Sciatic nerve (tissue), 2 donors: ENCODE data around the gene ANO2. TPM values are rescaled to one million over a fixed set of nuclear protein-coding genes. Genes with fewer than 3 reads are reported as not detected.

Source experiments
- ATAC-seq: fragments of 200-7000 bp; cut with Tn5 transposase; one replicate; pipeline ENCODE4 v1.9.1; 2020; ENCODE audit warnings: mild to moderate bottlenecking, moderate library complexity
- DNase-seq: peaks from one replicate; pipeline ENCODE4 v3.0.0-alpha.2; 2020; ENCODE audit warnings: low spot score
- intact Hi-C: fragments of 100-400 bp; cut with DNase I; formaldehyde crosslinking; loops from one replicate; pipeline ENCODE4 v1.14.2; 2022
- total RNA-seq: library from RNA; stranded (reverse); fragmentation: NEBNext Ultra II Directional; extraction: Animal tissue kit (Norgen Biotek cat#: 25700); gene quantifications from one replicate; pipeline ENCODE4 v1.2.1, GENCODE V29; 2021
- donor health status: DM: no; HTN: no; CAD: no.
- donor health status: DM: no; HTN: no; CAD: no.

Gene ANO2
- total RNA-seq, 1 donor from 2014 or later: 30.4 TPM

GRCh38 chr12:5758347-5758746 lies 186.7 kb downstream of the ANO2 start:
- DNase-seq: no peak
- no peak for ATAC-seq
- intact Hi-C loops: no loop called here

- ATAC-seq (no peak), DNase-seq (no peak)
- intact Hi-C loops: no loop called here
Observed at GRCh38 chr12:5756338-5756842, 188.7 kb downstream of the ANO2 start.

GRCh38 chr12:5748027-5748426 lies 197.0 kb downstream of the ANO2 start:
- intact Hi-C loops: loop anchor here (10.0 kb wide), 1 partner anchor 127 kb away; no protein-coding TSS in a partner anchor
- no peak for ATAC-seq
- DNase-seq: no peak

- ATAC-seq (no peak), DNase-seq (no peak)
- intact Hi-C loops: loop anchor here (10.0 kb wide), 1 partner anchor 128 kb away; no protein-coding TSS in a partner anchor
Observed at GRCh38 chr12:5746917-5747316, 198.1 kb downstream of the ANO2 start.

- intact Hi-C loops: loop anchor here (10.0 kb wide), 1 partner anchor 129 kb away; no protein-coding TSS in a partner anchor
- no peak for DNase-seq
- no peak for ATAC-seq
Observed at GRCh38 chr12:5746036-5746908, 198.8 kb downstream of the ANO2 start.

- intact Hi-C loops: loop anchor here (10.0 kb wide), 1 partner anchor 129 kb away; no protein-coding TSS in a partner anchor
- peak; percentile 79 for DNase-seq
- peak; percentile 89 for ATAC-seq
Observed at GRCh38 chr12:5745251-5745888, 199.7 kb downstream of the ANO2 start.

- intact Hi-C loops: loop anchor here (10.0 kb wide), 1 partner anchor 133 kb away; no protein-coding TSS in a partner anchor
- no peak for DNase-seq
- ATAC-seq: no peak
Observed at GRCh38 chr12:5742258-5742657, 202.8 kb downstream of the ANO2 start.

- intact Hi-C loops: loop anchor here (10.0 kb wide), 1 partner anchor 135 kb away; no protein-coding TSS in a partner anchor
- ATAC-seq (no peak), DNase-seq (no peak)
Observed at GRCh38 chr12:5739917-5740316, 205.1 kb downstream of the ANO2 start.

- intact Hi-C loops: no loop called here
- ATAC-seq (no peak), DNase-seq (no peak)
Observed at GRCh38 chr12:5737778-5738177, 207.3 kb downstream of the ANO2 start.

GRCh38 chr12:5736527-5736926 lies 208.5 kb downstream of the ANO2 start:
- intact Hi-C loops: no loop called here
- DNase-seq (no peak), ATAC-seq (no peak)

GRCh38 chr12:5736016-5736415 lies 209.0 kb downstream of the ANO2 start:
- ATAC-seq (no peak), DNase-seq (no peak)
- intact Hi-C loops: no loop called here

- intact Hi-C loops: no loop called here
- DNase-seq (no peak), ATAC-seq (no peak)
Observed at GRCh38 chr12:5733916-5734315, 211.1 kb downstream of the ANO2 start.

GRCh38 chr12:5733136-5733755 lies 211.8 kb downstream of the ANO2 start:
- intact Hi-C loops: no loop called here
- no peak for ATAC-seq

GRCh38 chr12:5730962-5731361 lies 214.1 kb downstream of the ANO2 start:
- intact Hi-C loops: no loop called here
- ATAC-seq: no peak

More at GRCh38 chr12:5733136-5733755, 211.8 kb downstream of the ANO2 start:
- DNase-seq: no peak

GRCh38 chr12:5723711-5724252 lies 221.3 kb downstream of the ANO2 start:
- DNase-seq: no peak
- ATAC-seq: no peak
- intact Hi-C loops: no loop called here

More at GRCh38 chr12:5730962-5731361, 214.1 kb downstream of the ANO2 start:
- DNase-seq: no peak

- intact Hi-C loops: no loop called here
- DNase-seq (no peak), ATAC-seq (no peak)
Observed at GRCh38 chr12:5723071-5723470, 222.0 kb downstream of the ANO2 start.

GRCh38 chr12:5720381-5721005 lies 224.6 kb downstream of the ANO2 start:
- intact Hi-C loops: no loop called here
- DNase-seq: no peak
- ATAC-seq: no peak

- no peak for ATAC-seq
- intact Hi-C loops: no loop called here
- DNase-seq: no peak
Observed at GRCh38 chr12:5718680-5719079, 226.4 kb downstream of the ANO2 start.

GRCh38 chr12:5718073-5718472 lies 227.0 kb downstream of the ANO2 start:
- DNase-seq (no peak), ATAC-seq (no peak)
- intact Hi-C loops: no loop called here
